Subcutaneous abdominal adipose tissue (tissue), 5 donors: Measurements from ENCODE around the gene RRAGD.

ENCODE experiments used
- H3K27ac ChIP-seq: one replicate; pipeline ENCODE4 v1.7.0; 2013; ENCODE audit warnings: low read depth, mild to moderate bottlenecking, inconsistent platforms, low read length, moderate library complexity
- H3K27me3 ChIP-seq, 5 donors: one replicate each; pipeline ENCODE4 v1.7.0; 2013; ENCODE audit warnings: low read length in 5 of 5, inconsistent platforms in 1 of 5; ENCODE audit not compliant: control insufficient read depth in 5 of 5, insufficient read depth in 4 of 5
- H3K36me3 ChIP-seq, 5 donors: one replicate each; pipeline ENCODE4 v1.7.0; 2013; ENCODE audit warnings: low read length in 5 of 5; ENCODE audit not compliant: control insufficient read depth in 5 of 5, insufficient read depth in 5 of 5
- H3K4me1 ChIP-seq, 5 donors: one replicate each; pipeline ENCODE4 v1.7.0; 2013; ENCODE audit warnings: low read length in 5 of 5, mild to moderate bottlenecking in 3 of 5, moderate library complexity in 1 of 5; ENCODE audit not compliant: control insufficient read depth in 5 of 5, insufficient read depth in 5 of 5
- H3K4me3 ChIP-seq, 5 donors: one replicate each; pipeline ENCODE4 v1.7.0; 2013; ENCODE audit warnings: low read length in 5 of 5, low read depth in 1 of 5
- H3K9ac ChIP-seq, 5 donors: one replicate each; pipeline ENCODE4 v1.7.0; 2013; ENCODE audit warnings: low read length in 5 of 5, mild to moderate bottlenecking in 4 of 5, moderate library complexity in 3 of 5
- H3K9me3 ChIP-seq, 5 donors: one replicate each; pipeline ENCODE4 v1.7.0; 2013; ENCODE audit warnings: low read length in 5 of 5; ENCODE audit not compliant: control insufficient read depth in 5 of 5
- donor health status: healthy.
- donor health status: healthy.
- donor health status: healthy.
- donor health status: healthy.
- donor health status: healthy.

Gene RRAGD

GRCh38 chr6:89412071-89413005 is at the start of gene RRAGD:
Gene RRAGD, minus strand, starts transcription at chr6:89412273. Its CDS starts 280 bp downstream, at chr6:89411993.
- Histone ChIP-seq H3K27ac (peak within 1 kb of the TSS; percentile 30), H3K27me3 (no peaks in the 10 kb centered on the region), H3K9me3 (no peaks in the 10 kb centered on the region), H3K4me3 (peak within 1 kb of the TSS; percentile 73 to 93 (median 79)), H3K9ac (peak within 1 kb of the TSS in 4 of 5 donors; percentile 60 to 81 (median 74)), H3K36me3 (no peaks in the 10 kb centered on the region), H3K4me1 (peaks cover 2 to 26% (median 26%) of the 10 kb centered on the region in 5 donors)

GRCh38 chr6:89460713-89461112 is 48.6 kb upstream of the RRAGD start:
- Histone ChIP-seq H3K4me3 (no peak overlapping the region), H3K9me3 (no peaks in the 10 kb centered on the region), H3K27ac (no peak overlapping the region), H3K4me1 (no peaks in the 10 kb centered on the region), H3K9ac (no peak overlapping the region), H3K36me3 (no peaks in the 10 kb centered on the region), H3K27me3 (no peaks in the 10 kb centered on the region)

- Histone ChIP-seq H3K4me3 (no peak overlapping the region), H3K27me3 (no peaks in the 10 kb centered on the region), H3K9me3 (no peaks in the 10 kb centered on the region), H3K9ac (no peak overlapping the region), H3K27ac (no peak overlapping the region), H3K4me1 (no peaks in the 10 kb centered on the region), H3K36me3 (no peaks in the 10 kb centered on the region)
Measured at GRCh38 chr6:89459501-89459900, 47.4 kb upstream of the RRAGD start.

GRCh38 chr6:89458704-89459103 is 46.6 kb upstream of the RRAGD start:
- H3K9ac ChIP-seq = no peak overlapping the region
- H3K4me1 ChIP-seq = no peaks in the 10 kb centered on the region
- no peak overlapping the region for H3K27ac ChIP-seq
- no peaks in the 10 kb centered on the region for H3K36me3 ChIP-seq
- no peaks in the 10 kb centered on the region for H3K27me3 ChIP-seq
- no peak overlapping the region for H3K4me3 ChIP-seq
- H3K9me3 ChIP-seq = no peaks in the 10 kb centered on the region

GRCh38 chr6:89454300-89454699 is 42.2 kb upstream of the RRAGD start:
- Histone ChIP-seq H3K27me3 (no peaks in the 10 kb centered on the region), H3K4me3 (no peak overlapping the region), H3K9me3 (no peaks in the 10 kb centered on the region), H3K4me1 (no peaks in the 10 kb centered on the region), H3K9ac (no peak overlapping the region), H3K36me3 (no peaks in the 10 kb centered on the region), H3K27ac (no peak overlapping the region)

- no peaks in the 10 kb centered on the region for H3K9me3 ChIP-seq
- no peak overlapping the region for H3K27ac ChIP-seq
- no peak overlapping the region for H3K4me3 ChIP-seq
- no peaks in the 10 kb centered on the region for H3K4me1 ChIP-seq
- H3K9ac ChIP-seq = no peak overlapping the region
- no peaks in the 10 kb centered on the region for H3K36me3 ChIP-seq
- H3K27me3 ChIP-seq = no peaks in the 10 kb centered on the region
Measured at GRCh38 chr6:89452281-89452680, 40.2 kb upstream of the RRAGD start.

GRCh38 chr6:89449193-89449592 is 37.1 kb upstream of the RRAGD start:
- Histone ChIP-seq H3K27me3 (no peaks in the 10 kb centered on the region), H3K36me3 (no peaks in the 10 kb centered on the region), H3K9me3 (no peaks in the 10 kb centered on the region), H3K9ac (no peak overlapping the region), H3K4me3 (no peak overlapping the region), H3K4me1 (no peaks in the 10 kb centered on the region), H3K27ac (no peak overlapping the region)

GRCh38 chr6:89443658-89444057 is 31.6 kb upstream of the RRAGD start:
- H3K4me1 ChIP-seq = no peaks in the 10 kb centered on the region
- no peak overlapping the region for H3K27ac ChIP-seq
- H3K36me3 ChIP-seq = no peaks in the 10 kb centered on the region
- peaks cover 0 to 2% (median 0%) of the 10 kb centered on the region in 5 donors for H3K9me3 ChIP-seq
- H3K27me3 ChIP-seq = no peaks in the 10 kb centered on the region
- H3K9ac ChIP-seq = no peak overlapping the region
- H3K4me3 ChIP-seq = no peak overlapping the region

GRCh38 chr6:89440200-89440599 is 28.1 kb upstream of the RRAGD start:
- no peak overlapping the region for H3K4me3 ChIP-seq
- H3K27me3 ChIP-seq = no peaks in the 10 kb centered on the region
- H3K36me3 ChIP-seq = no peaks in the 10 kb centered on the region
- H3K9ac ChIP-seq = no peak overlapping the region
- H3K9me3 ChIP-seq = peaks cover 0 to 2% (median 0%) of the 10 kb centered on the region in 5 donors
- peaks cover 0 to 4% (median 0%) of the 10 kb centered on the region in 5 donors for H3K4me1 ChIP-seq
- no peak overlapping the region for H3K27ac ChIP-seq

GRCh38 chr6:89439014-89439413 is 26.9 kb upstream of the RRAGD start:
- no peak overlapping the region for H3K4me3 ChIP-seq
- no peaks in the 10 kb centered on the region for H3K36me3 ChIP-seq
- peaks cover 0 to 6% (median 1%) of the 10 kb centered on the region in 5 donors for H3K4me1 ChIP-seq
- H3K9ac ChIP-seq = no peak overlapping the region
- no peaks in the 10 kb centered on the region for H3K27me3 ChIP-seq
- H3K9me3 ChIP-seq = peaks cover 0 to 2% (median 0%) of the 10 kb centered on the region in 5 donors
- H3K27ac ChIP-seq = no peak overlapping the region
